IPS-NIHi11 (cell line): ENCODE measurements around the gene BSG.
"Not testable (repeated sequence)": the region's sequence is repeated elsewhere in the genome, so short reads cannot be mapped to it uniquely, and the experiment has no call there.

Experiments used
- DNase-seq: peaks from one replicate; pipeline ENCODE4 v3.0.0; 2012; ENCODE audit warnings: mixed read lengths, low spot score

BSG gene

DNA sequence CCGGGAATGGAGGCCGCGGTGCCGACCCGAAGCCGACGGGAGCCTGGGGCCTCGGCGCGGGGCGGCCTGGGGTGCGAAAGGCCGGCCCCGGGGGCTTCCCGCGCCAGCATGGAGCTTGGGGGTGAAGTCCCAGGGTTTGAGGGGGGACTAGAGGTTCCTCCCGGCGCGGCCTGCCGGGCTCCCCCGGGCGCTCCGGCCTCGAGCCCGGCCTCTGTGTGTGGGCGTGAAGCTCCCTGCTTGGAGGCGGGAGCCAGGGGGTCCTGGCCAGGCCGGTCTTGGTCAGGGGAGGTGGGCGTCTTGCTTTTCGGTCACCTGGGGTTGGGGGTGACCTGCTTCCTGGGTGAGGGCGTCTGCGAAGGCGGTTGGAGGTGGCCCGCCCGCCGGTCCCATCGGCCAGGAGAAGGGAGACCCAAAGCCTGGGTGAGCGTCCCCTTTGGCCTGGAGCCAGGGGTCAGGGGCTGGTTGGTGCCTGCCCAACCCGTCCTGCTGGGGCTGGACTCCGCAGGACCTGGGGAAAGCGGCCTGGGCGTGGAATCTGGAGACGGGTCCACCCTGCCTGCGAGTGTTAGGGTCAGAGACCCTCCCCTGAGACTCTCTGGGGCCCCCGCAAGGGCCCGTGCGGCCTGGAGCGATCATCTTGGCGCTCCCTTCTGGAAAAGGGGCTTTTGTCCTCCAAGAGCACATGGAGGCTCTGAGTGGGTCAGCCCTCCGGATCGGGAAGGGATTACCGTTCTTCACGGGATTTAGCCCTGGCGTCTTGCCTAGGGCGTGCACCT is 535 bp downstream of the BSG start:
- no peak for DNase-seq

DNA sequence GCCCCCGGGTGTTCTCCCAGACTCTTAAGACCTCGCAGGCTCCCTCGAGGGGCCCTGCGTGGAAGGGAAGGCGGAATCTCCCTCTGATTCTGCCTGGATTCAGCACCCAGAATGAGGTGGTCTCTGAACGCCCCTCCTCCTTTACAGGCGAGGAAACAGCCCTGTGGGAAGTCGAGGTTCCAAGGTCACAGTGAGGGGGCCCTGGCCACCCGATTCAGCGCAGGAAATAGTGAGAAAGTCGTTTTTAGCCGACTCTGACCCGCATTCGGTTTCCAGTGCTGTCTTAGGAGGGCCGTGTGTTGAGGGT is 1.1 kb downstream of the BSG start:
- DNase-seq, result no peak

DNA sequence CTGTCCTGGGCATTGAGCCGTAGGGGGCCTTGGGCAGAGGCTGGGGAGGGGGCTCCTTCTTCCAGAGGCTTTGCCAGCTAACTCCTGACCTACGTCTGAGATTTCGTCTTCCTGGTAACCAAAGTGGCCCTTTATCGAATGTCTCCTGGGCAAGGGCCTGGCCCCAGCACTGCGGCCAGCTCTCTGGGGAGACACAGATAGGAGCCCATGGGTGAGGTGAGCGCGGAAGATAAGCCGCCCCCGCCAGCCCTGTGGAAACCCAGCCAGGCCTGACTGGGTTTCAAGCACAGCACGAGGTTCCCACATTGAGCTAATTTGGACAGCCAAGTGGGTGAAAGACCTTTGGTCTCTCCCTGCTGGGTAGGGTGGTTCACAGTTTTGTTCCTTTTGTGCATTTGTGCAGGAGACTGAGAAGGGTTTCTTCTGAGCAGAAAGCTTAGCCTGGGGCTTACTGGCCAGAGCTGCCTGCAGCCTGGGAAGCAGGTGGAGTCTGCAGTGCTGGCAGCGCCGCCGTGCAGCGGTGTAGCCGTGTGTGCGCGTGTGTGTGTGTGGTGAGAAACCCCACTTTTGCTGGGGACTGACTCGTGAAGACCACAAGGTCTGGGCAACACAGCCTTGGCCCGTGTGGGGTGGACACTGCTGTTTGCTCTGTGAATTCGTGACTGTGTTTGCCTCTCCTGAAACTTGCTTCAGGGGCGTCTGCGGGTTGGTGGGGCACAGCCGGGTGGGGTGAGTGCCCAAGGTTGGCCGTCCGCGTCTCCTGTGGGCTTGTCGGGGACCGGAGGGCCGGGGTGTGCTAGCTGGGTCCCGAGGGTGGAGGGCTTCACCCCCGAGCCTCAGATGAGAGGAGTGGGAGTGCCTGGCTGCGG is 2.5 kb downstream of the BSG start:
- no peak for DNase-seq

DNA sequence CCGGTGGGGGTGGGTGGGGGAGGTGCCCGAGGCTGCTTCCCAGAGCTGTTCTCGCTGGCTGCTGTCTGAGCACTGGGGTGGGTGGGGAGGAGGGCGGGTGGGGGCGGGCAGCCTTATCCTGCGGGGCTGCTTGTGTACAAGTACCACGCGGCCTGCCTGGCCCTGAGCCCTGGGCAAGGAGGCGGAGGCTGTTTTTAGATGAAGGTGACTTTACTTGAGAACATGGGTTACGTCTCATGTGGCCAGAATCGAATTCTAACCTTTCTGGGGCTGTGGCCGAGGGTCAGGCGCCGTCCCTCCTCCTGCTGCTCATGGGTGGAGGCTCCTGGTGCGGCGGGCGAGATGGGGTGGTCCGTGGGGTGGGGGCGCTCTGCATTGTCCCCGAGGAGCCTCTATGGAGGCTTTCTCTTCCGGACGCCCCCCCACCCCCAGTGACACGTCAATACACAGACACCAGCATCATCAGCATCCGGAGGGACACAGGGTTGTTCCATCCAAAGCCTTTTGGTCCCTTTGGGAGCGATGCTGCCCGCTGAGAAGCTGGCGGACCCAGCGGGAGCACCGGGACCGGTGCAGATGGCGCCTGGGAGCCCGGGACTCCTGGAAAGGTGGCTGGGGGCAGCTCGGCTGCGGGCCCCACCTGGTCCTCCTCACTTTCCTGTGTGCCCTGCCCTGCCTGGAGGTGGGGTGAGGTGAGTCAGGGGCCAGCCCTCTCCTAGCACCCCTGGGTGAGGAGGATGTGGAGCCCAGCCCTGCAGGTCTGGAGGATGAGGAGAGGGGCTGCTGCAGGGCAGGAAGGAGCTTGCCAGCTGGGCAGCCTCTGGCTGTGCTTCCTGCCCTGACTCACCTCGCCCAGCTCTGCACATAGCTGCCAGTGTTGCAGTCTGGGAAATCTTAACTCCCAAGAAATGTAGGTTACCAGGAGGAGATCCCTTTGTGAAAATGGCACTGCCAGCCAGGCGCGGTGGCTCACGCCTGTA is 3.4 kb downstream of the BSG start:
- DNase-seq, result no peak

DNA sequence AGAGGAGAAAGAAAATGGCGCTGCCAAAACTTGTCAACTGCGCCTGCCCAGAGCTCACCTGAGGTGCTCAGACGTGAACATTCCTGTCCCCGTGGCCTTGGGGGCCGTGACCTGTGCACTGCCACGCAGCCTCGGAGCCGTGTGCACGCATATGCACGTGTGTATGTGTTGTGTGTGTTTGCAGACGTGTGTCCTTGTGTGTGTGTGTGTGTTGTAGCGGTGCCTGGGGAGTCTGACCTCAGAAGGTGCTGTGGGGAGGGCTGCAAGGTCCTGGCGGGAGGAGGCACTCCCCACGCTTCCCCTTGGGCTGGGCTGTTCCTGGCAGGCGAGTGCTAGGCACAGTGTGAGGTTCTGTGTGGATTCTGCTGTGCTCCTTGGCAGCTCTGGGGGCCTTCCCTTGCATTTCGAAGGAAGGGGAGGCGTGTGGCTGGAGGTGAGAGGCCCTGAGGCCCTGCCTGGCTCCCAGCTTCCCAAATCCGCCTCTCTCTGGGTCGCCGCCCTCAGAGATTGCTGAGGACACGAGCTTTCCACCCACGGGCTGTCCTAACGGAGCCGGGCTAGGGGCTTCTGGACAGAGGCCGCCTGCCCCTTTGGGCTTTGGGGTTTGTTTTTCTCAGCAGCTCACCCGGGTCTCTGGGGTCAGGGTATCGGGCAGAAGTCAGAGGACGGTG is 4.5 kb downstream of the BSG start:
- no peak for DNase-seq

DNA sequence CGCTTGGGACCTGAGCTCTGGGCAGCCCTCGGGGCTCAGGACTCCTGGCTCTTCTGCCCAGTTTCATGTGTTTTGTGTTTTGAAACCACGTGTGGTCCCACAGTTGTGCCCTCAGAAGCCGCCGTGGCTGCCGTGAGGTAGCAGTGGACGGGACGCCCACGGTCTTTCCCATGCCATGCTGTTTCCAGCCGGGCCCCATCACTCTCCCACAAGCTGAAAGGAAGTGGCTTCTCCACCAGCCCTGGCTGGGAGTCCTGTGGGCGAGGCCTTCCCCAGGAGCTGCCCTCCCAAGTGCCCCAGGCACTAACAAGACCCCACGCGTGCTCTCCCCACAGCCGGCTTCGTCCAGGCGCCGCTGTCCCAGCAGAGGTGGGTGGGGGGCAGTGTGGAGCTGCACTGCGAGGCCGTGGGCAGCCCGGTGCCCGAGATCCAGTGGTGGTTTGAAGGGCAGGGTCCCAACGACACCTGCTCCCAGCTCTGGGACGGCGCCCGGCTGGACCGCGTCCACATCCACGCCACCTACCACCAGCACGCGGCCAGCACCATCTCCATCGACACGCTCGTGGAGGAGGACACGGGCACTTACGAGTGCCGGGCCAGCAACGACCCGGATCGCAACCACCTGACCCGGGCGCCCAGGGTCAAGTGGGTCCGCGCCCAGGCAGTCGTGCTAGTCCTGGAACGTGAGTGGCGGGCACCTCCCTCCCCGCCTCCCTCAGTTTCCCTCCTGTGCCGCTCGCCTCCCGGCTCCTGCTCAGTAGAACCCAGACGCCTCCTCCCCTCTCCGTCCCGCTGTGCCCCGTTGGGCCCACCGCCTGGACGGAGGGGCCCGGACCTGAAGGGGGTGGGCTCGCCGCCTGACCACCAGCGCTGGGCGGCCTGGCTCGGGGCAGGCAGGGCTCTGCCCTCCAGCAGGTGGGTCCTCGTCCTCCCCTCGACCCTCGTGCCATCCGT is 5.3 kb downstream of the BSG start:
- no peak for DNase-seq

DNA sequence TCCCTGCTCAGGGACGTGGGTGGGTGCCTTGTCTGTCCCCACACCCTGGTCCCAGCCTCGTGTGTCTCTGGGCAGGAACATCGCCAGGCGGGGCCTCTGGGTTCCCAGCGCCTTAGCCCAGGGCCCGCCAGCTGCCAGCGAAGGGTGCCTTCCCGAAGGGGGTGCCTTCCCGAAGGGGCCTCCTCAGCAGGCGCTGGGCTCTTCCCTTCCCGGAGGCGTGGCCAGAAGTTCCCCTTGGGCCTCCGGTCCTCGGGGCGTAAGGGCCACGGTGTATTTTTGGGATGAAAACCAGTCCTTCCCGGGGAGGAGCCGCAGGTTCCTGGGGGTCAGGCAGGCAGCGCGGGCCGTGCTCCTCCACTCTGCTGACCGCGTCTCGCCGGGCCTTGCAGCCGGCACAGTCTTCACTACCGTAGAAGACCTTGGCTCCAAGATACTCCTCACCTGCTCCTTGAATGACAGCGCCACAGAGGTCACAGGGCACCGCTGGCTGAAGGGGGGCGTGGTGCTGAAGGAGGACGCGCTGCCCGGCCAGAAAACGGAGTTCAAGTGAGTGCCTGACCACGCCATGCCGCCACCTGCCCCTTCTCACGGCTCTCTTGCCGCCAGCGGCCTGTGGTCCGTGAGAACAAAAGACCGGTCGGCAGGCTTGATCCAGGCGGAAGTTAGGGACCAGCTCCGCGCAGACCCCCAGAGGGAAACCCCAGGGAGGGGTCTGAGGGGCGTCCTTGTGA is 6.9 kb downstream of the BSG start:
- DNase-seq, result no peak

DNA sequence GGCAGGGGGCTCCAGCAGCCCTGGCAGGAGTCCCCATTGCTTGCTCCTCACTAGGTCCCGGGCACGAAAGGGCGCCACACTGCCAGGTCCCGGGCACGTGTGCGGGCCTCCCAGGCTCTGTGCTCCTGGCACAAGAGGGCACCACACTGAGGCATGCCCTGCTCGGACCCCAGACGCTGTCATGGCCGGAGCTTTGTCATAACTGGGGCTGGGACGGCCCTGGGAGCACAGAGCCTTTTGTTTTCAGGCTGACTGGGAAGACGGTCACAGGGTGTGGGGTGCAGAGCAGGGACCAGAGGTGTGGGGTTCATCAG is 7.4 kb downstream of the BSG start:
- no peak for DNase-seq

DNA sequence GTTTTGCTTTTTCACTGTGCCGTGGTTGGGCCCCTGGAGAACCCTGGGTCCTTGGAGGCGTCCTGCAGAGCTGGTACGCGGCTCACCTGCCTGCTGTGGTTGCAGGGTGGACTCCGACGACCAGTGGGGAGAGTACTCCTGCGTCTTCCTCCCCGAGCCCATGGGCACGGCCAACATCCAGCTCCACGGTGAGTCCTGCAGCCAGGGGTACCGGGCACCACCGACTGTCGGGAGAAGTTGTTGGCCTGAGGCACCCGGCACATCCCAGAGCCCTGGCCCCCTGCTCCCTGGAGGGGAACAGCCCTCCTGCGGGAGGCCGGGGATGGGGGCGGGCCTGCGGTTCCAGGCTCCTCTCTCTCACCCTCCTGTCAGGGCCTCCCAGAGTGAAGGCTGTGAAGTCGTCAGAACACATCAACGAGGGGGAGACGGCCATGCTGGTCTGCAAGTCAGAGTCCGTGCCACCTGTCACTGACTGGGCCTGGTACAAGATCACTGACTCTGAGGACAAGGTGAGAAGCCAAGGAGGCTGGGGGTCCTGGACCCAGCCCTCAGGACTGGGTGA is 8.0 kb downstream of the BSG start:
- no peak for DNase-seq

DNA sequence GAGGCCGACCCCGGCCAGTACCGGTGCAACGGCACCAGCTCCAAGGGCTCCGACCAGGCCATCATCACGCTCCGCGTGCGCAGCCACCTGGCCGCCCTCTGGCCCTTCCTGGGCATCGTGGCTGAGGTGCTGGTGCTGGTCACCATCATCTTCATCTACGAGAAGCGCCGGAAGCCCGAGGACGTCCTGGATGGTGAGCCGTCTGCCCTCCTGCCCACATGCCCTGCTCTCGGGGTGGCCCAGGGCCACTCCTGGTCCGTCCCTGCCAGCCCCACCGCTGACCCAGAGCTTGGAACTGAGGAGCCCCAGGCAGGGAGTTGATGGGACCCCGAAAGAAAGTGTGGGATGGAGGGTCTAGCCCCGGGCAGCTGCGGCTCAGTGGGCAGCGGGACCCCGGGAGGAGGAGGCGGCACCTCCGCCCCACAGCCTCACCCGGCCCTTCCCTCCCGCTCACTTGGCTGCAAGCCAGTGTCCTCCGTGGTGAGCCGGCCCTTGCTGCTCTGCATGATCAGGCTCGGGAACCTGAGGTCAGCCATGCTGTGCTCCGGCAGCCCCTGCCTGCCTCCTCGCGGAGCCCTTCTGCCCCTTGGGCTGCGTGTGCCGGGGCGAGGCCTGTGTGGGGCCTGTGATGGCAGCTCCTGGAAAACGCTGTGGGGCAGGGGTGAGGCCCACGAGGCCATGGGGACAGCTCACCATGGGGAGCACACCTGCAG is 9.2 kb downstream of the BSG start:
- DNase-seq, result no peak

DNA sequence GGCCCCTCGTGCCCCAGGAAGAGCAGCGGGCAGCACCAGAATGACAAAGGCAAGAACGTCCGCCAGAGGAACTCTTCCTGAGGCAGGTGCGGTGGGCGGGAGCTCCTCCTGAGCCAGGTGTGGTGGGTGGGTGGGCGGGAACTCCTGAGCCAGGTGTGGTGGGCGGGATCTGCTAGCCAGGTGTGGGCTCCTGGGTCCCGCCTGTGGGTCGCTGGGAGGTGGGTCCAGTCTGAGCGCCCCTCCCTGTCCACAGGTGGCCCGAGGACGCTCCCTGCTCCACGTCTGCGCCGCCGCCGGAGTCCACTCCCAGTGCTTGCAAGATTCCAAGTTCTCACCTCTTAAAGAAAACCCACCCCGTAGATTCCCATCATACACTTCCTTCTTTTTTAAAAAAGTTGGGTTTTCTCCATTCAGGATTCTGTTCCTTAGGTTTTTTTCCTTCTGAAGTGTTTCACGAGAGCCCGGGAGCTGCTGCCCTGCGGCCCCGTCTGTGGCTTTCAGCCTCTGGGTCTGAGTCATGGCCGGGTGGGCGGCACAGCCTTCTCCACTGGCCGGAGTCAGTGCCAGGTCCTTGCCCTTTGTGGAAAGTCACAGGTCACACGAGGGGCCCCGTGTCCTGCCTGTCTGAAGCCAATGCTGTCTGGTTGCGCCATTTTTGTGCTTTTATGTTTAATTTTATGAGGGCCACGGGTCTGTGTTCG is 10.3 kb downstream of the BSG start:
- DNase-seq, result no peak

DNA sequence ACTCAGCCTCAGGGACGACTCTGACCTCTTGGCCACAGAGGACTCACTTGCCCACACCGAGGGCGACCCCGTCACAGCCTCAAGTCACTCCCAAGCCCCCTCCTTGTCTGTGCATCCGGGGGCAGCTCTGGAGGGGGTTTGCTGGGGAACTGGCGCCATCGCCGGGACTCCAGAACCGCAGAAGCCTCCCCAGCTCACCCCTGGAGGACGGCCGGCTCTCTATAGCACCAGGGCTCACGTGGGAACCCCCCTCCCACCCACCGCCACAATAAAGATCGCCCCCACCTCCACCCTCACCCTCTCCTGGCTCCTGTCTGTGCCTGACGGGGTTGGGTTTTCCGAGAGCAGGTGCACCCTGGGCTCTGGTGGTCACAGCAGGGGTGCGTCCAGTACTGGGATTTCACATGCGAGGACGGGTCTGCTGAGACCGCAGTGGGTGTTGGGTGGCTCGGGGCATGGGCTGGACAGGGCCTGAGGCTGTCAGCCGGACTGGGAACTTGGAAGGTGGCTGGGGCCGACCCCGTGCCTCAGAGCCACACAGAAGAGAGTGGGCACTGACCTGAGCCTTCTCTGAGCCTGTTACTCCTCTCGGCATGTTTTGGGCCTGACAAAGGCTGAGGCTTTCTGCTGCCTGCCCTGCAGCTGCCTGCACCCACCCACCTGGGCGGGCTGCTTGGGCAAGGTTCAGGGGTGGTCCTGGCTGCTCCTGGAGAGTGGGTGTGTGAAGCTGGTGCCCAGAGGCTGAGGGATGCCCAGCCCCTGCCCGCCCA is 11.0 kb downstream of the BSG start:
- no peak for DNase-seq

DNA sequence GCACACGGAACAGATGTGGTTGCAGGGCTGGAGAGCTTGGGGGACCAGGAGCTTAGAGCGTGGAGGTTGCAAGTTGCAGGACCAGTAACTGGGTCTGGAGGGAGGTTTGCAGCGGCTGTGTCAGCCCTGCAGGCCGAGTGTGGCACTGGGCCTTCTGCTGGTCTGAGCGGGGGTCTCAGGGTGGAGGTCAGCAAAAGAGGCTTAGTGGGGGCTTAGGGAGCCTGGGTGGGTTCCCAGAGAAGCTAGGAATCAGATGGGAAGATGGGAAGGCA is 11.5 kb downstream of the BSG start:
- no peak for DNase-seq

DNA sequence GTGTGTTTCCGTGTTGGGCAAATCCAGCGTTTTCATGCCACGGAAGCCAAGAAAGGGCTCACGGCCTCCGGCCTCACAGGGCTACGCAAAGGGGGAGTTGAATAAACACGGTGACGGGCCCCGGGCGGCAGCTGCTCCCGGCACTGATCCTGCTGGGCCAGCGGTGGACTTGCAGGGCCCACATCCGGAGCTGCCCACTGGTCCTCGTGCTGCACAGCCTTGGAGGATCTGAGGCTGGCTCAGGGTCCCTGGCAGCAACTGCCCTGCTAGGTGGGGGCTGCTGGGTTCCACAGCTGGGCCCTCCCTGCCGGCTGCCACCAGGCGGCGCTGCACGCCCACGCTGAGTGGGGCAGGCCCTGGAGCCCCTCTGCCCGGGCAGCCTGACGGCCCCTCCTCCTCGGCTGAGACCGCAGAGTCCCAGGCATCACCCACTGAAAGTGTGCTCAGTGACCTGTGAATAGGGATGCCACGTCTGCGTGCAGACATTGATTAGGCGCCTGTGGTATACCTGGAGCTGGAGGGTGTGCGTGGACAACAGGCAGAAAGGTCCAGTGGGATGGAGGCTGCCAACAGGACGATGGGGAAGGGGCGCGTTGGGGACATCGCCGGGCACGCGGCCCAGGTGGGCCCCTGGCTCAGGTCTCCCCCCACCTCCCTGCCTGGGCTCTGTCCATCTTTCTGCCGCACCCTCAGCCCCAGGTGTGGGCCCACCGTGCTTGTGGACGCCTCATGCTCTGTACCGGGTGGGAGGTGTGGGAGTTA is 12.0 kb downstream of the BSG start:
- DNase-seq, result peak; percentile 91

DNA sequence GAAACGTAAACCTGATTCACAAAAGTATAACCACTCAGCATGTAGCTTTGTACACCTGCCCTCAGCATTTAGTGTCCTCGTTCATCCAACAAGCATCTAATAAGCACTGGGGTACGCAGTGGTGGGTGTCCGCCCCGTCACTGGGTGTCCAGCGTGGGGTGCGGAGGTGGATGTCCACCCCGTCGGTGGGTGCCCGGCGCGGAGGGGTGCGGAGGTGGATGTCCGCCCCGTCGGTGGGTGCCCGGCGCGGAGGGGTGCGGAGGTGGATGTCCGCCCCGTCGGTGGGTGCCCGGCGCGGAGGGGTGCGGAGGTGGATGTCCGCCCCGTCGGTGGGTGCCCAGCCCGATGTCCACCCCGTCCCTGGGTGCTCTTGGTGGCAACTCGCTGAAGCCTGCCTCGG is 12.8 kb downstream of the BSG start:
- not testable (repeated sequence) for DNase-seq

DNA sequence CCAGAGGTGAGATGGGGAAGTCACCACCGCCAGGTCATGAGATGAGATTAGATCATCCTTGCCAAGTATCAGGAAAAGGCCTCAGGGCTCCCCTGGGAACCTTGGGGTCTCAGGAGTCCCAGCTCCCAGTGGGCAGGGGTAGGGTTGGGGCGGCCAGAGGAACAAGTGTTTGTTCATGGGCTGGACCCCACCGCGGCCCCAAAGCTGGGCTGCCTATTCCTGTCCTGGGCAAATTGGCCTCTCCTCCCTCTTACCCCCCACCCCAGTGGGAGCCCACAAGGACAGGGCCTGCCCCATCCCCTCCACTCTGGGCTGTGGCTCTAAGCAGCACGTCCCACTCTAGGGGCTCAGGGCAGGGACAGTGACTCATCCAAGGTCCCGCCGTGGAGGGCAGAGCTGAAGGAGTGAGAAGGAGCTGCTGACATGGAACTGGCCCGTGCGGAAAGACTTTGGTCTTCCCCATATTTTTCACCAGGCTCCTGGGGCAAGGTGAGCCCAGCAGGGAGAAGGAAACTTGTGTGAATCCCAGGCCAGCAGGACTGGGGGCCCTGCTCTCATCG is 13.2 kb downstream of the BSG start:
- no peak for DNase-seq
